HG02588 (cell line): ENCODE results near the gene PRKCE.

ENCODE experiments used
- ATAC-seq: cut with Tn5 transposase; IDR thresholded peaks from one replicate; pipeline ENCODE4 v1.9.1; 2021; ENCODE audit warnings: mild to moderate bottlenecking, moderate library complexity; ENCODE audit not compliant: unreplicated experiment

The PRKCE gene

DNA sequence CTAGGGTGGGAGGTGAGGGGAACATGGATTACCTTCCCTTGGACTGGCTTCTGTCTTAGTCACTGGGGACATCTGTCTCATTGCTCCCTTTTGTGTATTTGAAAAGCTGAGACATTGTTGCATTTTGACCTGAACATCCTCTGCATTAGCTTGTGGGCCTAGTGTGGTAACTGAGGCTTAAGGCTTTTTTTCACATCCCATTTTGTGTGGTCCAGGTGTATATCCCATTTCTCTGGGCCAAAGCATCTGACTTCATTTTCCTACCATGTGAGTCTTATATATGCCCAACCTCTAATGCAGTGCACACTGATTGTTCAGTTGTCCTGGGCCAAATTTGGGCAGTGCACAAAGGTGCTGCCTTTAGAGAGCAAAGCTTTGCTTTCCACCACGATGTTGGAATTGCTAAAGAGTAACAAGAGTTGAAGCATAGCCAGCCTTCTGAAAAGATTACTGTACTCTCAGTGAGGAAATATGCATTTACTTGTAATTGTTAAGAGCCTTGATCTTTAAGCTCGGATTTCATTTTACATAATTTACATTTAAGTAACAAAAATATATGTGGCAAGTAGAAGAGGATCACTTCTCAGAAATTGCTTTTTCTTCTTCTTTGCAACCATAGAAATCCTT, 13.3 kb downstream of the PRKCE start:
- ATAC-seq, result no peak

DNA sequence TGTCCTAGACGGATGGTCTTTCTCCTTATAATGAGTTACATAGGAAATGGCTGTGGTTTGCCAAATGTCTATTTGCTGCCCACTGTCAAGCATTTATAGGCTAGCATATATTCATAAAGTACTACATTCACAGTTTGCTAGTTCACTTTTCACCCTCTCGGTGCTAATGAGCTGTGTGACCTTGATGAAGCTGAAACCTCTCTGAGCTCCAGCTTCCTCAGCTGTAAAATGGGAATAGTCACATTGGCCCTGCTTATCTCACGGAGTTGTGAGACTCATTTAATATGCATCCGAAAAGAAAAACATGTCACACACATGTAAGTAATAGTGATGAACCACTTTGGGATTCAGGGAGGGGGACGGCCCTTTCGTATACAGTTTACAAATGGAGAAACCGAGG, 17.0 kb downstream of the PRKCE start:
- ATAC-seq, result no peak

DNA sequence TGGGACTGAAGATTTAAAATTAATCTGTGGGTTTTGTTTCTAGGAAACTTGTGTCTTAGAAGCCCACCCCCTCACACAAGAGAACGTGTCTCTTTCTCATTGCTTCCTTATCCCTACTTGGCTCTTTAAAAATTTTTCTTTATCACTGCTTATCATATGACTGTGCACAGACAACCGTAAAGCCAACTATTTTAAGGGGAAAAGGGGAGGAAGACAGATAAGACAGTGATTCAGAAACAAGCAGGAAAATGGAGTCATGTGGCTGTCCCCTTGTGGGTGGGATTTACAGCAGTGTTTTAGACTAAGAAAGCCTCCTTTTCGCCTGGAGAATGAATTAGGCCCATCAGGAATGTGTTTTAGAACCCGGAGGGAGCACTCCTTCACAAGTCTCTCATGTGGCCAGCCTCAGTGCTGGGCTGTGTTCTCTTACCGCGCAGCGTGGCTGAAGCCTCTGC, 17.6 kb downstream of the PRKCE start:
- no peak for ATAC-seq

DNA sequence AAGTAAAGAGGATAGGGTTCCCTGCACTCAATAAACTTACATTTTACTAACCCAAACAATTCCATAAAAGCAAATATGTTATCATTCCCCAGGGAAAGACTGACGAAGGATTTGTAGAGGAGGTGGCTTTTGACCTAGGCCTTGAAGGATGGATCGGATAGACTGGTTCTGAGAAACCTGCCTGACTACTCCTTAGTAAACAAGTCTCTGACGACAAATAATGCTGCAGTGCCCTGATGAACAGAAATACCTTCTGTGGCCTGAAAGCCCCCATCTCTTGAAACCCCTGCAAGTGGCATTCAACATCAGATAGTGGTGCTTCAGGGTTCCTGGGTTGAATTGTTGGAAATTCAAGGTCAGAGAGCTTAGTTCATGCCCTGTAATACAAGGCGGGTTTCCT, 19.2 kb downstream of the PRKCE start:
- no peak for ATAC-seq

DNA sequence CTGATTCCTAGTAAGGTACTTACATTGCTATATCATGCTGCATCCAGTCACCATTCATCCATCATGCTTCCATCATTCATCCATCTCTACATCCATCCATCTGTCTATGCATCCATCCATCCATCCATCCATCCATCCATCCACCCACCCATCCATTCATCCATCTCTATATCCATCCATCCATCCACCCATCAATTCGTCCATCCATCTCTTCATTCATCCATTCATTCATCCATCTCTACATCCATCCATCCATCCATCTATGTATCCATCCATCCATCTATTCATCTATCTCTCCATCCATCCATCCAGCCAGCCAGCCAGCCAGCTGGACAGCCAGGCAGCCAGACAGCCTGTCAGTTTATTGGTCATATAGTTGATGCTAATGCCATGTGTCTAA, 20.7 kb downstream of the PRKCE start:
- ATAC-seq, result no peak

DNA sequence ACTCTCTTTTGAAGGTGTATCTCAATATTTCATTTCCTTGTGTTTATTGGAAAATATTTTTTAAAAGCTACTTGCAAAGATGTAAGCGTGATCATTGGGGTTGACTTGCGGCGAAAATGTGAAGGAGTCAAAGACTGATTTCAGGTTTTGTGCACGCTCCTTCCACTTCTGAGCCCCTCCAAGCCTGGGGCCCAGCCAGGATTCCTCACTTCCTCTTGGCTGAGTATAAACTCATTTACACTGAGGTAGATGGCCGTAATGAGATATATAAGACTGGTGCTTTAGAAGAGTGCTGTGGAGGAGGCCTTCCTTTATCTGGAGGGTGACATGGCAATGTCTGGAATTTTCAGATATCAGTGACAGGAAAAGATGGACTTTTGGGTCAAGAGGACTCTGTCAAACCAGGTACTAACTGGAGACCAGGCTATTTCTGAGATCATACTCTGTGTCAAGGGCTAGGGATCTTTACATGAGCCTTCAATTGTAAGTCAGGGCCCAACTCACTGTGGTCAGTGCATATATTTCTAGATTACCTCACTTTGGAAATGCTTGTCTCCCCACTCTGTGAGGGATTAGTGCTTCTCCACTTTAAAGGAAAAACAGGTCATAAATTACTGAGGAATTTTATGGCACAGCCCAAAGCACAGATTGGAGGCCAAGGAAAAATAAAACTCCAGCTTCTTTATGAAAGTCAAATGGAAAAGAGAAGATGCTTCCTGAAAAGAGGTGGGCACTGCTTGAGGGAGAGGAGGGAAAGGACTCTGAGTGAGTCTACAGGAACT, 22.8 kb downstream of the PRKCE start:
- no peak for ATAC-seq

DNA sequence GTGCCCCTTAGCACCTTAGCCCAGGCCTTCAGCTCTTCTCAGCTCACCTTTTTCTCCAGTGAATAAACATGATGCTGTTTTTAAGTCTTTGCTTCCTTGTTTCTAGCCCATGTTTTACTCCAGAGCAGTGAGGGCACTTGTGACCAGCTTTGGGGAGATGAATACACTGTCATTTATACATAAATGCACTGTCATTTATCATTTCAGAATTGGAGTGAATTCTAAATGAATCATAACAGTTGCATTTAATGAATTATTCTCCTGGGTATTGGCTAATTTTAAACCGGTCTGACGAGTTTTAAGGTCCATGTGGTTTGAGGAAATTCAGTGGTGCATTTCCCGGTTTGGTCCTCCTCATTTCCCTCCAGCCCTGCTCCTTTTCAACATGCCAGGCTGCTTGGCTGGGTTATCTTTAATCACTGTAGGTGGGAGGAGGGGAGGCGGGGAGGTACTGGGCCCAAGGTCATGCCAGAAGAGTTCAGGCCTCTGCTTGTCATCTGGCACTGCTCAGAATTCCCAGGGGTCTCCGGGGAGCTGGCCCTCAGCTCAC, 23.9 kb downstream of the PRKCE start:
- no peak for ATAC-seq

DNA sequence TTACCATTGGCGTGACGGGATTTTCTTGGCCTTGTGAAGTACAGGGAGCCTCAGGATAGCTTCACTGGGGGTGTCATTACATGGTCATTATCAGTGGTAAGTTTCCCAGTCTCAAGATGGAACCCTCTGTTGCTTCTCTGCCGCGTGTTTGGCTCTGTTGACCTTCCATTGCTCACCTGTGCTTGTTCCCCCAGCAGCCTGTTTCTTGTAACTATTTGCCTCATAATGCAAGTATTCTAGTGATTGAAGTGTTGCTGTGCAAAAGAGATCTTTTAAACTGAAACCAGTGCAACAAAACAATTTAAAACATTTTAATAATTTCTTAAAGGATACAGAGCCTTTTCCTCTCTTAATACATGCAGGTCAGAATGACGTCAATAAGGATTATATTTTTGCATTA, 24.6 kb downstream of the PRKCE start:
- no peak for ATAC-seq

DNA sequence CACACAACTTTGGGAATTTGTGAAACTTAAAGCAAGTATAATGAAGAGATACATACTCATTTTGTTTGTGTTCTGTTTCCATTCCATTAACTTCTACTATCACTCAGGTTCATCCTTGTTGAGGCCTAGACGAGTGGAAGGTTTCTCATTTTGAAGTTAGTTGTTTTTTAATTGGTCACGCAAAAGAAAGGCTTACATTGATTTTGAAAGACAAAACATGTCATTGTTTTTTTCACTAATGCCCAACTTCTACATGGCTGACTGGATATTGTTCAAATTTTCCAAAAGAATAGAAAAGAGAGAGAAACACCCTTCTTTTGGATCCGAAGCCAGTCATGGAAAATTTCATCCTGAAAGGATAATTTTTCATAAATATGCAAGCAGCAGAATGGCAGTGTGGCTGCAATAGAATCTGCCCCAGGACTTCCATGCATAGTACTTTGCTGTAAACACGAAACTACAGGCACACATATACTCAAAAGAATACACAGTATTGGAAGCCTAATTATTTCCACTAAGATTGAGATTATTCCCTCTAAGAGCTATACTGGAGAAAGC, 27.4 kb downstream of the PRKCE start:
- ATAC-seq, result no peak

DNA sequence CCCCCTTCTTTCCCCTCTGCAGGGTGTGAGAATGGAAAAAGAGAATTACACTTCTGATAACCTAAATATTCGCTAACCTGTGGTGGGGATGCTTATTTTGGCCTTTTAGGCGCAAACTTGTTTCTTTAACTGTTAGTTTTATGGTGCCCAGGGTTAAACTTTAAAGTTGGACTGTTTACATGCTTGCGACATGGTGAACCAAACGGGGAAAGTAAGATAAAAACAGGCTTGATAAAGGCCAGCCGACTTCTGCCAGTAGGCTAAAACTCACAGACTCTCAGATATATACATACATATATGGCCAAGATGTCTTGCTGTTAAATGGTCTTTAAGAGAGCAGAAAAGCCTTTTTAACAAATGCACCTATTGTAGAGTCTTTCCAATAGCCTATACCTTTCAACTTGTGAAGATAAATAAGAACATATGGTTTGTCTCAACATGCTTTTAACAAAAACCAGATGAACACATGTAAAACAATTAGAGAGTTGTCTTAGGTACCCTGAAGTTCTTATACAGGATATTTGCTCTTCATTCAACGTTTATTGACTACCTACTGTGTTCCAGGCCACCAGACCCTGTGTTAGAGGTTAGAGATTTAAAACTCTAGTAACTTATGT, 29.0 kb downstream of the PRKCE start:
- no peak for ATAC-seq

DNA sequence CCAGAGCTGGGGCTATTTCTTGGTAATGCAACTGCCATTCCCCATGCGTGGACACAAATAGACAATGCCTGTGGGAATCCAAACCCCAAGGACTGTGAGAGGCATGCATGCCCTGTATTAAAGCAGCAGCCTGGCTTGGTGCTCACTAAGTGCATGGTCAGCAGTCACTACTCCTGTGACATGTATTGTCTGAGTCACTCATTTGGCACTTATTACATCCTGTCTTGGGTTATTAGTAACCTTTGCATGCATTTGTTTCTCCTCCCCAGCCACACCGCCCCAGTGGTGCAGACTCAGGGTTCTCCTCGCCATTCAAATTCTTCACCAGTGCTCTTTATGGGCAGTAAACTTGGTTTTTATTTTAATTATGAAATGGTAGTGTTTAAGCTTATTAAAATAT, 30.2 kb downstream of the PRKCE start:
- ATAC-seq, result no peak

DNA sequence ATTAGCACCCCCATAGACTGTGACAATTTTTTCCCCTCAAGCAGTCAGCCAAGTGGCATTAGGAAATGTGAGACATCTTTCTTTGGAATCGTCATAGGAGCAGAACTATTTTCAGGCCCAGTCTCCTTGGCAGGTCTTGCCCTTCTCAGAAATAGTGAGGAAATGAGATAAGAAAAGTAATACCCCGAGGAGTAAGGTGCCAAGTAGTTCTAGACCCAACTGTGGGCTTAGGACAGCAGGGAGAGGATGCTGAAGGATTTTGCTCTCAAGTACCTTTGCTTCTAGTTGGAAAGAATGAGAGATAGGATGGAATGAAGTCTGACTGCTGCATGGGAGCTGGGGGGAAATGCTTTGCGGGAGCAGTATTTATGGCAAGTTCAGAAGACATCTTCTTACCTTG, 31.8 kb downstream of the PRKCE start:
- no peak for ATAC-seq

DNA sequence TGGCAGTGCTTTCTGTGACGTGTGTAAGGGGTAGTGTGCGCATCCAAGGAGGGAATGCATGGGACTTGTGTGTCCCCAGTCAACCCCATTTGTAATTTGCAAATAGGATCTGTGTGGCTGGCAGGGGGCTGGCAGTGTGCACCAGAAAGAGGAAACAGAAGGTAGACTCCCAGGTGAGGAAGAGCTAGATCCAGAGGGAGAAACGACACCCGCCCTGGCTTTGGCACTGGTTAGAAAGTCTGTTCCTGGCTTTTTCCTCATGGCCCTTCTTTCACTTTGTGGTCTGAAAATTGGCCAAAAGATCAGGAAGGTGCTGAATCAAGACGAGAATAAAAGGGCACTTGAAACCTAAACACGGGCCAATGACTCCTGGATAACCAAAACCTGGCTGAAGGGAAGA, 33.3 kb downstream of the PRKCE start:
- no peak for ATAC-seq

DNA sequence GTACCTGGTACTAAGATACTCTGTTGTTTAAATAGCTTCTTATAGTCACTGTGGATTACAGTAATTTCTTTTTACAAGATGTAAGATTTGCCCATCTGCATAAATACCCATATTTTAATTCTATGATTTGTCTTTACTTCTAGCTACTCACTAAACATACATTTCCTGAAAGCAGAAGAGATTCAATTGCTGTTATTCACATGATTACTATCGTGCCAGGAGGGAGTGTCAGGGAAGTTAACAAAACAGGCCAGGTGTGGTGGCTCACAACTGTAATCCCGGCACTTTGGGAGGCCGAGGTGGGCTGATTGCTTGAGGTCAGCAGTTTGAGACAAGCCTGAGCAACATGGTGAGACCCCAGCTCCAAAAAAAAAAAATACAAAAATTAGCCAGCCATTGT, 33.8 kb downstream of the PRKCE start:
- no peak for ATAC-seq

DNA sequence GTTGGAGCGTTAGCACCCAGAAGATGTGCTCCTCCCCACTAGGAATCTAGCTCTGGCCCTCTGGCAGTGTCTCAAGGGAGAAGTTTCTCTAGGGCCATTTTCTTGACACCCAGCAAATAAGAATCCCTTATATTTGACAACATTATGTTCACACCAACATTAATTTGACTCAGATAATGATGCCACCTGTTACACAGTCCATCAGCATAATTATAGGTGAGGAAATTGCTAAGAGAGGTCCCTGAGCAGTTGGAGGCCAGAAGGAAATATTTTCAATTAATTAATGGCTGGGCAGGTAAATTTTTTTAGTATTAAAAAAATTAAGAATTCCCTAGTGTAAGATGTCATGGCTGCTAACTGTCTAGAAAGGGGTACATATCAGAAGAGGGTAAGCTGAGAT, 36.5 kb downstream of the PRKCE start:
- ATAC-seq, result no peak

DNA sequence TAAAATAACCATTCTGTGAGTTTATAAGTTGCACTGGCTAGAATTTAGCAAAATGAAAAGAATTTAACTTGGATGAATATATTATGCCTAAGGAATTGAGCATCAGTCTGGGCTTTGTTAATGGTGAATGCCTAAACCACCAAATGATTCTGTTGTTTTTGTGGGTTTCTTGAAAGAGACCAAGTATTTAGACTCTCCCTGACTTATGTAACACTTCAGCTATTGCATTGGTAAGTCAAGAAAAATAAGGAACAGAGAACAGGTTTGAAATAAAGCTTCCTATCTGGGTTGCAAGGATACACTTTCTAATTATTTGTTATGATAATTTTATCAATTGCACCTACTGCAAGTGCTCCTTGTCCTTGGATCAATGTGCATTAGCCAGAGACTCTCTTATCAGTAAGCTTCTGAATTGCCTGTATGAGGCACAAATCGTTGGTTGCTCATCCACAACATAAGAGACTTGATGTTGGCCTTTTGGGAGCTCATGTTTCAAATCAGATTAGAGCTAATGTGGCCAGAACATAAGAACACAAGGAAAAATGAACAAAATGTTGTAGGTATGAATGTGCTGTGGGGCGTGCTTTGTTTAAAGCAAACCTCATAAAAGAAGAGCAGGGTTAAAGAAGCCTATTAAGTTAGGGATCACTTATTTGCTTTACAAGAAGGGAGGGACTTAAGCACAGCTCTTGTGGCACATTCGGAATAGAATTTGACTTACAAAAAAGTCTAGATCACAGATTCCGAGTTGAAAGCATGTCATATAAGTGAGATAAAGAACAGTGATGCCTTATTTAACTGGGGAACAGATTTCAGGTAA, 37.2 kb downstream of the PRKCE start:
- no peak for ATAC-seq

DNA sequence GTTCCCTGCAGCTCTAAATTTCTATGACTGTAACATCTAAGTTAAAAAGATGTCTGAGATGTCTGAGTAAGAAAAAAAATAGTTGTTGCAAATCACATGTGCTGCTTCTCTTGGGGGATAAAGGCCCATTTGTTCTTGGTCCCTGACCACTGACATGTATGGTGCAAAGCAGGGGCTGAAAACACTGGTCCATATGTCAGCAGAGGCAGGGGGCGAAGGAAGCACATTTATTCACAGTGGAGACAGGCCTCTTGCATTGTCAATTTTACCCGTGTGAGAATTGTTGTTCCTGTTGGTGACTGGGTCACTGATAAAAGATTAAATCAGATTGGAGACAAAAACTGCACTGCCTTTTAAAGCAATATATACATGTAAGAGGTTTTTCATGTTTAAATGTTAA, 38.8 kb downstream of the PRKCE start:
- no peak for ATAC-seq

DNA sequence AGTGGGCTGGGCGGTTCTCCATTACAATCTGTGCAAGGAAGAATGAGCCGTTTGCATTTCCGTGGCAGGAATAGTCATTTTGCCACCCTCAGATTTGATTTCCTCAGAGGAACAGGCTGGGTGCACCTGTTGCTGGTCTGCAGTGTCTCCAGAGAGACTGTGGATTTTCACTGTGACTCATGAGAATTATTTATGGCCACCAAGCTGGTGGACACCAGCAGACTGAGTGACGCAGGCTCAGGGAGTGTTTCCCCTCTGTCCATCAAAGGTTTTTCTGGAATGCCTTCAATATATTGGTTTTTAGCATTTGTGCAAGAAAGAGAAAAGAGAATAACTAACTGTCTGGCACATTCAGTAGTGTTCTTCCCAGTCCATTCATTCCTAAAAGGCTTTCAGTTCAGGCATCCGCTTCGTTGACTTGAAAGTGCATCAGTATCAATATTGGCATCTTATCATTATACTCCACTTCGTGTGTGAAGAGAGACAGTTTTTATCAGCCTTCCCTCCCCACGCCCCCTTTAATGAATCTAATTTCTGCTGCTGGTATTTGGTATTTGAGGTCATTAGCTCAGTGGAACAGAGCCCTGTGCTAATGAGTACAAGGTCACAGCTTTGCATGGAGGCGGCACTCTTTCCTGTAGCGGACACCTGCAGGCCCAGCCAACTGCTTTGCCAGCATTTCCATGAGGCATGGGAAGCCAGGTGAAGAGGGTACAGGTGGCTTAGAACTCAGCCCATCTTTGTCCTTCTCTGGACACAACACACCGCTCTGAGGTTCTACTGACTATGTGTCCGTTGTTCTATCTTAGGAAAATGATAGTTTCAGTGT, 39.9 kb downstream of the PRKCE start:
- ATAC-seq, result peak; percentile 53

DNA sequence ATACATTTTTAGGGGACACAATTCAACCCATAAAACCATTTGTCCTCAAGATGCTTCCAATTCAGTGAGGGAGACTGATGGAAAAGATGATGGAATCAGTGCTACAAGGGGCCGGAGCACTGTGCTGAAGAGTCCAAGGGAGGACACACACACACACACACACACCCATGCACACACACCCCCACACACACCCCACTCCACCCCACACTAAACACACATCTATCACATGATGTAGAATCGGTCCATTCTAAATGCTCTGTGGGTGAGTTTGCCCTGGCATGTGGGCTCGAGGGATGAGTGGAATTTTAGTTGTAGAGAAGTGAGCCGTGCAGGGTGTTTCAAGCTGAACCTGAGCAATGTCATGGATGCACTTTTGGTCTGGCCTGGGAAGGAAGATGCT, 41.1 kb downstream of the PRKCE start:
- ATAC-seq, result no peak

DNA sequence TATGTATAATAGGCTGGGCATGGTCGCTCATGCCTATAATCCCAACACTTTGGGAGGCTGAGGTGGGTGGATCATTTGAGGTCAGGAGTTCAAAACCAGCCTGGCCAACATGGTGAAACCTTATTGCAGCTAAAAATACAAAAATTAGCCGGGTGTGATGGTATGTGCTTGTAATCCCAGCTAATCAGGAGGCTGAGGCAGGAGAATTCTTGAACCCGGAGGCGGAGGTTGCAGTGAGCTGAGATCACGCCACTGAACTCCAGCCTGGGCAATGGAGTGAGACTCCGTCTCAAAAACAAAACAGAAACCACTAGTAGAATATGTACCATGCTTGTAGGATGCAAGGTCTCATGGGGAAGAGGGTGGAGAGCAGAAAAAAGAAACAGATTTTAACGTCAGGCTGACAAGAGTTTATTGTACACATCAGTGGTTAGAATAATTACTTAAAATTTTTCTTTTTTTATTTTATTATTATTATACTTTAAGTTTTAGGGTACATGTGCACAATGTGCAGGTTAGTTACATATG, 44.1 kb downstream of the PRKCE start:
- peak; percentile 41 for ATAC-seq
